Neural cell (in vitro differentiated cells): ENCODE results near the gene SPP1. TPM values are rescaled to one million over a fixed set of nuclear protein-coding genes. Genes with fewer than 3 reads are reported as not detected.

Source experiments
- H2AFZ ChIP-seq: fragments of 200-600, 300-800 bp; sonication (generic), shearing (Covaris generic); 2 replicates; pipeline ENCODE4 v1.6.0; 2014; ENCODE audit warnings: low read depth, mild to moderate bottlenecking, antibody characterized with exemption, low read length, moderate library complexity
- H3F3A ChIP-seq: fragments of 200-600 bp; shearing (Covaris generic); 2 replicates; pipeline ENCODE4 v1.6.1; 2016; ENCODE audit warnings: mild to moderate bottlenecking, moderate library complexity, mixed read lengths, antibody characterized with exemption, low read length; ENCODE audit not compliant: insufficient read depth, poor library complexity, severe bottlenecking
- H3K27ac ChIP-seq: fragments of 200-600, 300-800 bp; sonication (generic), shearing (Covaris generic); 2 replicates; pipeline ENCODE4 v1.5.1; 2014; ENCODE audit warnings: mild to moderate bottlenecking, low read length, moderate library complexity
- H3K27me3 ChIP-seq: fragments of 300-800, 200-600 bp; sonication (generic), shearing (Covaris generic); 2 replicates; pipeline ENCODE4 v1.6.0; 2014; ENCODE audit warnings: mild to moderate bottlenecking, low read depth, low read length, moderate library complexity; ENCODE audit not compliant: insufficient read depth
- H3K36me3 ChIP-seq: fragments of 300-800, 200-600 bp; sonication (generic), shearing (Covaris generic); 2 replicates; pipeline ENCODE4 v1.5.1; 2014; ENCODE audit warnings: mild to moderate bottlenecking, antibody characterized with exemption, low read length, moderate library complexity; ENCODE audit not compliant: insufficient read depth
- H3K4me2 ChIP-seq: fragments of 300-800, 200-600 bp; sonication (generic), shearing (Covaris generic); 2 replicates; pipeline ENCODE4 v1.6.0; 2014; ENCODE audit warnings: mild to moderate bottlenecking, low read length
- H3K4me3 ChIP-seq: fragments of 300-800, 200-600 bp; sonication (generic), shearing (Covaris generic); 2 replicates; pipeline ENCODE4 v1.5.1; 2014; ENCODE audit warnings: mild to moderate bottlenecking, low read length, moderate library complexity
- H3K79me2 ChIP-seq: fragments of 200-600 bp; shearing (Covaris generic); replicated peaks from 2 replicates; pipeline ENCODE4 v1.6.0; 2014; ENCODE audit warnings: mild to moderate bottlenecking, low read length, moderate library complexity; ENCODE audit not compliant: insufficient read depth
- H3K9ac ChIP-seq: fragments of 300-800, 200-600 bp; sonication (generic), shearing (Covaris generic); 2 replicates; pipeline ENCODE4 v1.6.1; 2016; ENCODE audit warnings: mild to moderate bottlenecking, low read length, mixed read lengths
- H3K9me2 ChIP-seq: fragments of 200-600 bp; shearing (Covaris generic); 2 replicates; pipeline ENCODE4 v1.6.1; 2016; ENCODE audit warnings: mild to moderate bottlenecking, low read length, mixed read lengths; ENCODE audit not compliant: insufficient read depth
- H3K9me3 ChIP-seq: fragments of 200-600, 300-800 bp; sonication (generic), shearing (Covaris generic); 2 replicates; pipeline ENCODE4 v1.6.1; 2016; ENCODE audit warnings: mild to moderate bottlenecking, mixed run types, low read length, moderate library complexity, mixed read lengths
- H4K20me1 ChIP-seq: fragments of 200-600 bp; shearing (Covaris generic); 2 replicates; pipeline ENCODE4 v1.6.1; 2016; ENCODE audit warnings: mild to moderate bottlenecking, mixed run types; ENCODE audit not compliant: insufficient read depth
- CTCF ChIP-seq: fragments of 450-650 bp; IDR thresholded peaks from 2 replicates; pipeline ENCODE4 v1.5.1; 2014; ENCODE audit warnings: antibody characterized with exemption, mild to moderate bottlenecking, moderate library complexity; ENCODE audit not compliant: poor library complexity, severe bottlenecking
- EP300 ChIP-seq: fragments of 450-650 bp; conservative IDR thresholded peaks from 2 replicates; pipeline ENCODE4 v1.6.1; 2014; ENCODE audit warnings: antibody characterized with exemption, mild to moderate bottlenecking, moderate library complexity; ENCODE audit not compliant: poor library complexity, severe bottlenecking
- EZH2 ChIP-seq: fragments of 200-600, 300-800 bp; shearing (Covaris generic), sonication (generic); IDR thresholded peaks from 2 replicates; pipeline ENCODE4 v1.6.1; 2014; ENCODE audit warnings: antibody characterized with exemption, low read length, borderline replicate concordance, mild to moderate bottlenecking; ENCODE audit not compliant: insufficient read depth, poor library complexity, severe bottlenecking
- MXI1 ChIP-seq: fragments of 450-650 bp; conservative IDR thresholded peaks from 2 replicates; pipeline ENCODE4 v1.6.1; 2014; ENCODE audit warnings: antibody characterized with exemption, mild to moderate bottlenecking; ENCODE audit not compliant: poor library complexity, severe bottlenecking
- POLR2AphosphoS5 ChIP-seq: IDR thresholded peaks from 2 replicates; pipeline ENCODE4 v1.6.1; 2012
- RAD21 ChIP-seq: fragments of 450-650 bp; conservative IDR thresholded peaks from 2 replicates; pipeline ENCODE4 v1.6.1; 2014; ENCODE audit warnings: antibody characterized with exemption, mild to moderate bottlenecking, moderate library complexity
- REST ChIP-seq: IDR thresholded peaks from 2 replicates; pipeline ENCODE4 v1.6.1; 2012; ENCODE audit warnings: borderline replicate concordance
- SMC3 ChIP-seq: fragments of 450-650 bp; conservative IDR thresholded peaks from 2 replicates; pipeline ENCODE4 v1.6.1; 2014; ENCODE audit warnings: antibody characterized with exemption, mild to moderate bottlenecking, moderate library complexity; ENCODE audit not compliant: poor library complexity
- TAF1 ChIP-seq: IDR thresholded peaks from 2 replicates; pipeline ENCODE4 v1.6.1; 2012; ENCODE audit warnings: low read depth
- polyA plus RNA-seq: library from polyadenylated mRNA; depleted of rRNA; stranded (reverse); fragments of >200 nt; gene quantifications from 2 replicates; pipeline ENCODE4 v1.2.3, GENCODE V29; 2014

The SPP1 gene
- polyA plus RNA-seq, 1 donor from 2014 or later, result 0.35 TPM

- Histone ChIP-seq H3K9me2 (no peaks in the 10 kb centered on the region), H3F3A (no peaks in the 10 kb centered on the region), H3K9ac (no peak overlapping the region), H3K79me2 (no peaks in the 10 kb centered on the region), H3K27ac (no peak overlapping the region), H2AFZ (no peak overlapping the region), H3K4me2 (no peak overlapping the region), H3K27me3 (no peaks in the 10 kb centered on the region), H4K20me1 (no peaks in the 10 kb centered on the region), H3K4me3 (no peak overlapping the region), H3K9me3 (peaks cover 3% of the 10 kb centered on the region), H3K36me3 (no peaks in the 10 kb centered on the region)
- TF ChIP-seq MXI1 (no peak), REST (no peak), CTCF (no peak), EZH2 (no peak), RAD21 (no peak), POLR2AphosphoS5 (no peak), EP300 (no peak), SMC3 (no peak)
Observed at GRCh38 chr4:87931932-87932331, 43.6 kb upstream of the SPP1 start.

GRCh38 chr4:87932718-87933141, 42.8 kb upstream of the SPP1 start:
- H2AFZ ChIP-seq, result no peak overlapping the region
- TF ChIP-seq TAF1, result no peak
- TF ChIP-seq CTCF, result no peak
- TF ChIP-seq POLR2AphosphoS5, result no peak
- no peak for TF ChIP-seq EZH2

More at GRCh38 chr4:87932718-87933141, 42.8 kb upstream of the SPP1 start:
- Histone ChIP-seq H3K9me2 (no peaks in the 10 kb centered on the region), H3K79me2 (no peaks in the 10 kb centered on the region), H4K20me1 (no peaks in the 10 kb centered on the region), H3K36me3 (no peaks in the 10 kb centered on the region), H3K27me3 (no peaks in the 10 kb centered on the region), H3K27ac (no peak overlapping the region), H3K9me3 (peaks cover 3% of the 10 kb centered on the region), H3K4me3 (no peak overlapping the region), H3K9ac (no peak overlapping the region), H3K4me2 (no peak overlapping the region), H3F3A (no peaks in the 10 kb centered on the region)
